HepG2 (cell line): ENCODE data around the gene MSMB. TPM values are rescaled to one million over a fixed set of nuclear protein-coding genes. Genes with fewer than 3 reads are reported as not detected.

Source experiments
- MEF2D ChIP-seq: sonication (generic); formaldehyde crosslinking; IDR thresholded peaks from 2 replicates; pipeline ENCODE4 v1.5.1; 2020; ENCODE audit warnings: mild to moderate bottlenecking, missing genetic modification reagents
- MEIS2 ChIP-seq: sonication (generic); formaldehyde crosslinking; IDR thresholded peaks from 2 replicates; pipeline ENCODE4 v1.9.0; 2021; ENCODE audit warnings: mild to moderate bottlenecking, missing genetic modification reagents
- SOX13 ChIP-seq, 3 experiments: fragments of 450-650 bp in 1 of 3; sonication (generic) in 1 of 3; formaldehyde crosslinking in 1 of 3; IDR thresholded peaks in 2 of 3; conservative IDR thresholded peaks in 1 of 3; 2 replicates each; pipeline versions ENCODE4 v1.5.0 to v1.6.1; 2016 to 2020; ENCODE audit warnings: antibody characterized with exemption in 1 of 3, mild to moderate bottlenecking in 1 of 3, missing compliant biosample characterization in 1 of 3, missing genetic modification reagents in 1 of 3, moderate library complexity in 1 of 3
- SP2 ChIP-seq: sonication (generic); formaldehyde crosslinking; IDR thresholded peaks from 2 replicates; pipeline ENCODE4 v1.5.1; 2020; ENCODE audit warnings: mild to moderate bottlenecking, missing genetic modification reagents
- TAF1 ChIP-seq: sonication (generic); formaldehyde crosslinking; IDR thresholded peaks from 2 replicates; pipeline ENCODE4 v1.4.0; 2020; ENCODE audit warnings: missing genetic modification reagents
- ZFP91 ChIP-seq: sonication (generic); formaldehyde crosslinking; IDR thresholded peaks from 2 replicates; pipeline ENCODE4 v1.9.0; 2022; ENCODE audit warnings: missing genetic modification reagents, mild to moderate bottlenecking, borderline replicate concordance
- ZNF333 ChIP-seq: sonication (generic); formaldehyde crosslinking; IDR thresholded peaks from 2 replicates; pipeline ENCODE4 v1.4.0; 2020; ENCODE audit warnings: mild to moderate bottlenecking, missing genetic modification reagents, borderline replicate concordance
- ZNF33A ChIP-seq: sonication (generic); formaldehyde crosslinking; IDR thresholded peaks from 2 replicates; pipeline ENCODE4 v1.5.1; 2020; ENCODE audit warnings: missing genetic modification reagents, mild to moderate bottlenecking, moderate library complexity, borderline replicate concordance
- ZNF484 ChIP-seq: sonication (generic); formaldehyde crosslinking; IDR thresholded peaks from 2 replicates; pipeline ENCODE4 v1.5.1; 2020; ENCODE audit warnings: mild to moderate bottlenecking, low read depth, missing genetic modification reagents, borderline replicate concordance
- ZNF687 ChIP-seq: sonication (generic); formaldehyde crosslinking; IDR thresholded peaks from 2 replicates; pipeline ENCODE4 v1.5.1; 2020; ENCODE audit warnings: mild to moderate bottlenecking, missing genetic modification reagents, moderate library complexity
- polyA plus RNA-seq, 8 experiments: library from polyadenylated mRNA; depleted of rRNA in 3 of 8; stranded (reverse) in 7 of 8; unstranded in 1 of 8; fragments of >200 nt; fragmentation: Illumina TruSeq in 4 of 8; extraction: Trizol in 4 of 8; gene quantifications; 2 replicates each; pipeline versions ENCODE4 v1.2.1 to v1.2.3, GENCODE V29; 2011 to 2016; ENCODE audit warnings: low read depth in 4 of 8, missing spikeins in 1 of 8, mixed read lengths in 1 of 8; ENCODE audit not compliant: insufficient read depth in 1 of 8
- total RNA-seq, 5 experiments: library from RNA; depleted of rRNA; stranded (reverse); fragments of >200 nt; fragmentation: Illumina TruSeq; extraction: Trizol; gene quantifications; 2 replicates each; pipeline ENCODE4 v1.2.3, GENCODE V29; 2016; ENCODE audit warnings: low read depth in 1 of 5
- TF ChIP-seq, protein P1 (sequence below): fragments of 450-650 bp; IDR thresholded peaks from 2 replicates; pipeline ENCODE4 v1.6.1; 2016
- TF ChIP-seq, protein P2 (sequence below): sonication (generic); formaldehyde crosslinking; IDR thresholded peaks from 2 replicates; pipeline ENCODE4 v1.5.0; 2020; ENCODE audit warnings: mild to moderate bottlenecking, missing genetic modification reagents, borderline replicate concordance

The MSMB gene
- total and polyA plus RNA-seq, 2 of the 13 experiments (the other 11 are each of a cell fraction or from before 2014, with no cell fraction given): 0.84 TPM; not detected in 1

DNA sequence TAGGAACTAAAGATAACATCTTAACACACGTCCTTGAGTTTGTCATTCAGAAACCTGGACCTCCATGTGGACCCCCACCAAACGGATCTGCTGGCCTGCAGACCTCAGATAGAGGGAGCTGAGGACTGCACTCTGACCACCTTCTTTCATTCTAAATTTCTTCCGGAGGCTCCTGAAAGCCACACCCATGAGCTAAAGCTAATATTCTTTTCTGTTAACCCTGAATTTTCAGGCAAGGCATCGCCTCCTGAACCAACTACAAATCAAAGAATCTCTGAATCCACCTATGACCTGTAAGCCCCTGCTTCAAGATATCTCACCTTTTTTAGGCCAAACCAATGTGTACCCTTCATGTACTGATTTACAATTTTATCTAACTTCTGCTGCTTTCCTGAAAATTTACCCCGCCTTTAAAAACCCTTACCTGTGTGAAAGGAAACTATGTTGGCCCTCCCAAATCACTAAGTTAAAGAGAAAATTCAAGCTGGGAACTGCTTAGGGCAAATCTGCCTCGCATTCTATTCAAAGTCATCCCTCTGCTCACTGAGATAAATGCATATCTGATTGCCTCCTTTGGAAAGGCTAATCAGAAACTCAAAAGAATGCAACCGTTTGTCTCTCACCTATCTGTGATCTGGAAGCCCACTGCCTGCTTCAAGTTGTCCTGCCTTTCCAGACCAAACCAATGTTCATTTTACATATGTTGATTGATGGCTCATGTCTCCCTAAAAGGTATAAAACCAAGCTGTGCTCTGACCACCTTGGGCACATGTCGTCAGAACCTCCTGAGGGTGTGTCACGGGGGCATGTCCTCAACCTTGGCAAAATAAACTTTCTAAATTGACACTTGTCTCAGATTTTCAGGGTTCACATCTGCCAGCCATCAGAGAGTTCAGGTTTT, 7.7 kb upstream of the MSMB start (continued):
- TF ChIP-seq ZNF687 (CRISPR knock-in tag): no peak
- no peak for TF ChIP-seq ZNF333 (CRISPR knock-in tag)
- TF ChIP-seq, protein P1, sequence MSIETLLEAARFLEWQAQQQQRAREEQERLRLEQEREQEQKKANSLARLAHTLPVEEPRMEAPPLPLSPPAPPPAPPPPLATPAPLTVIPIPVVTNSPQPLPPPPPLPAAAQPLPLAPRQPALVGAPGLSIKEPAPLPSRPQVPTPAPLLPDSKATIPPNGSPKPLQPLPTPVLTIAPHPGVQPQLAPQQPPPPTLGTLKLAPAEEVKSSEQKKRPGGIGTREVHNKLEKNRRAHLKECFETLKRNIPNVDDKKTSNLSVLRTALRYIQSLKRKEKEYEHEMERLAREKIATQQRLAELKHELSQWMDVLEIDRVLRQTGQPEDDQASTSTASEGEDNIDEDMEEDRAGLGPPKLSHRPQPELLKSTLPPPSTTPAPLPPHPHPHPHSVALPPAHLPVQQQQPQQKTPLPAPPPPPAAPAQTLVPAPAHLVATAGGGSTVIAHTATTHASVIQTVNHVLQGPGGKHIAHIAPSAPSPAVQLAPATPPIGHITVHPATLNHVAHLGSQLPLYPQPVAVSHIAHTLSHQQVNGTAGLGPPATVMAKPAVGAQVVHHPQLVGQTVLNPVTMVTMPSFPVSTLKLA: no peak
- no peak for TF ChIP-seq ZNF484 (CRISPR knock-in tag)
- TF ChIP-seq MEF2D (CRISPR knock-in tag): no peak
- no peak for TF ChIP-seq MEIS2
- no peak for TF ChIP-seq ZNF33A
- TF ChIP-seq SP2: no peak
- no peak for TF ChIP-seq ZFP91
- TF ChIP-seq SOX13 (IDR thresholded peaks at IDR 0.05): no peak
- no peak for TF ChIP-seq SOX13 (CRISPR knock-in tag; conservative IDR thresholded peaks at IDR 0.05 in 1 of 2, IDR thresholded peaks at IDR 0.05 in 1 of 2)
- TF ChIP-seq TAF1 (CRISPR knock-in tag): no peak
- TF ChIP-seq, protein P2, sequence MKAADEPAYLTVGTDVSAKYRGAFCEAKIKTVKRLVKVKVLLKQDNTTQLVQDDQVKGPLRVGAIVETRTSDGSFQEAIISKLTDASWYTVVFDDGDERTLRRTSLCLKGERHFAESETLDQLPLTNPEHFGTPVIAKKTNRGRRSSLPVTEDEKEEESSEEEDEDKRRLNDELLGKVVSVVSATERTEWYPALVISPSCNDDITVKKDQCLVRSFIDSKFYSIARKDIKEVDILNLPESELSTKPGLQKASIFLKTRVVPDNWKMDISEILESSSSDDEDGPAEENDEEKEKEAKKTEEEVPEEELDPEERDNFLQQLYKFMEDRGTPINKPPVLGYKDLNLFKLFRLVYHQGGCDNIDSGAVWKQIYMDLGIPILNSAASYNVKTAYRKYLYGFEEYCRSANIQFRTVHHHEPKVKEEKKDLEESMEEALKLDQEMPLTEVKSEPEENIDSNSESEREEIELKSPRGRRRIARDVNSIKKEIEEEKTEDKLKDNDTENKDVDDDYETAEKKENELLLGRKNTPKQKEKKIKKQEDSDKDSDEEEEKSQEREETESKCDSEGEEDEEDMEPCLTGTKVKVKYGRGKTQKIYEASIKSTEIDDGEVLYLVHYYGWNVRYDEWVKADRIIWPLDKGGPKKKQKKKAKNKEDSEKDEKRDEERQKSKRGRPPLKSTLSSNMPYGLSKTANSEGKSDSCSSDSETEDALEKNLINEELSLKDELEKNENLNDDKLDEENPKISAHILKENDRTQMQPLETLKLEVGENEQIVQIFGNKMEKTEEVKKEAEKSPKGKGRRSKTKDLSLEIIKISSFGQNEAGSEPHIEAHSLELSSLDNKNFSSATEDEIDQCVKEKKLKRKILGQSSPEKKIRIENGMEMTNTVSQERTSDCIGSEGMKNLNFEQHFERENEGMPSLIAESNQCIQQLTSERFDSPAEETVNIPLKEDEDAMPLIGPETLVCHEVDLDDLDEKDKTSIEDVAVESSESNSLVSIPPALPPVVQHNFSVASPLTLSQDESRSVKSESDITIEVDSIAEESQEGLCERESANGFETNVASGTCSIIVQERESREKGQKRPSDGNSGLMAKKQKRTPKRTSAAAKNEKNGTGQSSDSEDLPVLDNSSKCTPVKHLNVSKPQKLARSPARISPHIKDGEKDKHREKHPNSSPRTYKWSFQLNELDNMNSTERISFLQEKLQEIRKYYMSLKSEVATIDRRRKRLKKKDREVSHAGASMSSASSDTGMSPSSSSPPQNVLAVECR: 0 out of 2 replicates have a peak, but pooled peaks have one; percentile 15
